ENCODE data around the gene BTBD2.

BTBD2 gene

GRCh38 chr19:1968279-1969175, 47.0 kb downstream of the BTBD2 start:
- Histone ChIP-seq H3K36me3 (ENCODE audit: control insufficient read depth in 2 of 2, insufficient read depth in 2 of 2, low read length in 2 of 2) (peaks cover 4 to 7% of the 10 kb centered on the region in 2 donors), H3K4me3 (ENCODE audit: low read length in 2 of 2) (no peak overlapping the region), H3K27ac (ENCODE audit: low read length) (no peak overlapping the region), H3K9ac (ENCODE audit: low read length in 2 of 2) (no peak overlapping the region), H3K27me3 (ENCODE audit: control insufficient read depth in 1 of 2, insufficient read depth in 2 of 2, low read length in 2 of 2) (no peaks in the 10 kb centered on the region), H3K4me1 (ENCODE audit: control insufficient read depth, insufficient read depth, low read length) (no peaks in the 10 kb centered on the region), H3K9me3 (ENCODE audit: control insufficient read depth in 2 of 2, low read length in 2 of 2) (no peaks in the 10 kb centered on the region)

GRCh38 chr19:1967087-1967608, 48.4 kb downstream of the BTBD2 start:
- no peaks in the 10 kb centered on the region for H3K9me3 ChIP-seq (ENCODE audit: control insufficient read depth in 2 of 2, low read length in 2 of 2)
- peaks cover 4 to 9% of the 10 kb centered on the region in 2 donors for H3K36me3 ChIP-seq (ENCODE audit: control insufficient read depth in 2 of 2, insufficient read depth in 2 of 2, low read length in 2 of 2)
- H3K9ac ChIP-seq (ENCODE audit: low read length in 2 of 2), result no peak overlapping the region
- H3K27me3 ChIP-seq (ENCODE audit: control insufficient read depth in 1 of 2, insufficient read depth in 2 of 2, low read length in 2 of 2), result no peaks in the 10 kb centered on the region
- H3K4me1 ChIP-seq (ENCODE audit: control insufficient read depth, insufficient read depth, low read length), result no peaks in the 10 kb centered on the region
- H3K4me3 ChIP-seq (ENCODE audit: low read length in 2 of 2), result no peak overlapping the region
- H3K27ac ChIP-seq (ENCODE audit: low read length), result no peak overlapping the region

- H3K9me3 ChIP-seq (ENCODE audit: control insufficient read depth in 2 of 2, low read length in 2 of 2), result no peaks in the 10 kb centered on the region
- H3K36me3 ChIP-seq (ENCODE audit: control insufficient read depth in 2 of 2, insufficient read depth in 2 of 2, low read length in 2 of 2), result peaks cover 0 to 4% of the 10 kb centered on the region in 2 donors
- H3K27ac ChIP-seq (ENCODE audit: low read length), result no peak overlapping the region
- H3K4me3 ChIP-seq (ENCODE audit: low read length in 2 of 2), result no peak overlapping the region
- H3K4me1 ChIP-seq (ENCODE audit: control insufficient read depth, insufficient read depth, low read length), result no peaks in the 10 kb centered on the region
- no peak overlapping the region for H3K9ac ChIP-seq (ENCODE audit: low read length in 2 of 2)
- no peaks in the 10 kb centered on the region for H3K27me3 ChIP-seq (ENCODE audit: control insufficient read depth in 1 of 2, insufficient read depth in 2 of 2, low read length in 2 of 2)
Measured at GRCh38 chr19:1962674-1963073, 52.8 kb downstream of the BTBD2 start.

- peaks cover 7% of the 10 kb centered on the region for H3K4me1 ChIP-seq (ENCODE audit: control insufficient read depth, insufficient read depth, low read length)
- no peaks in the 10 kb centered on the region for H3K27me3 ChIP-seq (ENCODE audit: control insufficient read depth in 1 of 2, insufficient read depth in 2 of 2, low read length in 2 of 2)
- no peaks in the 10 kb centered on the region for H3K9me3 ChIP-seq (ENCODE audit: control insufficient read depth in 2 of 2, low read length in 2 of 2)
- H3K4me3 ChIP-seq (ENCODE audit: low read length in 2 of 2), result no peak overlapping the region
- no peak overlapping the region for H3K27ac ChIP-seq (ENCODE audit: low read length)
- peaks cover 0 to 4% of the 10 kb centered on the region in 2 donors for H3K36me3 ChIP-seq (ENCODE audit: control insufficient read depth in 2 of 2, insufficient read depth in 2 of 2, low read length in 2 of 2)
- no peak overlapping the region for H3K9ac ChIP-seq (ENCODE audit: low read length in 2 of 2)
Measured at GRCh38 chr19:1961000-1961883, 54.3 kb downstream of the BTBD2 start.

GRCh38 chr19:1959928-1960589, 55.5 kb downstream of the BTBD2 start:
- Histone ChIP-seq H3K36me3 (ENCODE audit: control insufficient read depth in 2 of 2, insufficient read depth in 2 of 2, low read length in 2 of 2) (peaks cover 0 to 2% of the 10 kb centered on the region in 2 donors), H3K27me3 (ENCODE audit: control insufficient read depth in 1 of 2, insufficient read depth in 2 of 2, low read length in 2 of 2) (no peaks in the 10 kb centered on the region), H3K9ac (ENCODE audit: low read length in 2 of 2) (no peak overlapping the region), H3K9me3 (ENCODE audit: control insufficient read depth in 2 of 2, low read length in 2 of 2) (no peaks in the 10 kb centered on the region), H3K4me1 (ENCODE audit: control insufficient read depth, insufficient read depth, low read length) (peaks cover 7% of the 10 kb centered on the region), H3K4me3 (ENCODE audit: low read length in 2 of 2) (no peak overlapping the region), H3K27ac (ENCODE audit: low read length) (no peak overlapping the region)

- H3K4me3 ChIP-seq (ENCODE audit: low read length in 2 of 2), result no peak overlapping the region
- peaks cover 0 to under 1% of the 10 kb centered on the region in 2 donors for H3K36me3 ChIP-seq (ENCODE audit: control insufficient read depth in 2 of 2, insufficient read depth in 2 of 2, low read length in 2 of 2)
- no peak overlapping the region for H3K27ac ChIP-seq (ENCODE audit: low read length)
- H3K27me3 ChIP-seq (ENCODE audit: control insufficient read depth in 1 of 2, insufficient read depth in 2 of 2, low read length in 2 of 2), result no peaks in the 10 kb centered on the region
- no peak overlapping the region for H3K9ac ChIP-seq (ENCODE audit: low read length in 2 of 2)
- H3K4me1 ChIP-seq (ENCODE audit: control insufficient read depth, insufficient read depth, low read length), result peaks cover 11% of the 10 kb centered on the region
- H3K9me3 ChIP-seq (ENCODE audit: control insufficient read depth in 2 of 2, low read length in 2 of 2), result no peaks in the 10 kb centered on the region
Measured at GRCh38 chr19:1957562-1958248, 57.8 kb downstream of the BTBD2 start.

GRCh38 chr19:1956868-1957492, 58.5 kb downstream of the BTBD2 start:
- Histone ChIP-seq H3K4me1 (ENCODE audit: control insufficient read depth, insufficient read depth, low read length) (peaks cover 11% of the 10 kb centered on the region), H3K9me3 (ENCODE audit: control insufficient read depth in 2 of 2, low read length in 2 of 2) (no peaks in the 10 kb centered on the region), H3K4me3 (ENCODE audit: low read length in 2 of 2) (no peak overlapping the region), H3K36me3 (ENCODE audit: control insufficient read depth in 2 of 2, insufficient read depth in 2 of 2, low read length in 2 of 2) (no peaks in the 10 kb centered on the region), H3K27me3 (ENCODE audit: control insufficient read depth in 1 of 2, insufficient read depth in 2 of 2, low read length in 2 of 2) (no peaks in the 10 kb centered on the region), H3K27ac (ENCODE audit: low read length) (no peak overlapping the region), H3K9ac (ENCODE audit: low read length in 2 of 2) (no peak overlapping the region)

GRCh38 chr19:1956122-1956494, 59.4 kb downstream of the BTBD2 start:
- Histone ChIP-seq H3K27me3 (ENCODE audit: control insufficient read depth in 1 of 2, insufficient read depth in 2 of 2, low read length in 2 of 2) (no peaks in the 10 kb centered on the region), H3K9ac (ENCODE audit: low read length in 2 of 2) (no peak overlapping the region), H3K36me3 (ENCODE audit: control insufficient read depth in 2 of 2, insufficient read depth in 2 of 2, low read length in 2 of 2) (no peaks in the 10 kb centered on the region), H3K9me3 (ENCODE audit: control insufficient read depth in 2 of 2, low read length in 2 of 2) (no peaks in the 10 kb centered on the region), H3K4me3 (ENCODE audit: low read length in 2 of 2) (no peak overlapping the region), H3K27ac (ENCODE audit: low read length) (no peak overlapping the region), H3K4me1 (ENCODE audit: control insufficient read depth, insufficient read depth, low read length) (peaks cover 11% of the 10 kb centered on the region)

- H3K27me3 ChIP-seq (ENCODE audit: control insufficient read depth in 1 of 2, insufficient read depth in 2 of 2, low read length in 2 of 2), result no peaks in the 10 kb centered on the region
- H3K9me3 ChIP-seq (ENCODE audit: control insufficient read depth in 2 of 2, low read length in 2 of 2), result no peaks in the 10 kb centered on the region
- H3K9ac ChIP-seq (ENCODE audit: low read length in 2 of 2), result no peak overlapping the region
- H3K4me3 ChIP-seq (ENCODE audit: low read length in 2 of 2), result no peak overlapping the region
- no peak overlapping the region for H3K27ac ChIP-seq (ENCODE audit: low read length)
- no peaks in the 10 kb centered on the region for H3K36me3 ChIP-seq (ENCODE audit: control insufficient read depth in 2 of 2, insufficient read depth in 2 of 2, low read length in 2 of 2)
- peaks cover 11% of the 10 kb centered on the region for H3K4me1 ChIP-seq (ENCODE audit: control insufficient read depth, insufficient read depth, low read length)
Measured at GRCh38 chr19:1955171-1956121, 60.1 kb downstream of the BTBD2 start.

All from stomach smooth muscle (tissue), 2 donors.